ENCODE measurements around the gene SPTLC2. TPM values are rescaled to one million over a fixed set of nuclear protein-coding genes. Genes with fewer than 3 reads are reported as not detected.

The SPTLC2 gene
- total RNA-seq, 1 experiment from 2014 or later = 32.6 TPM

DNA sequence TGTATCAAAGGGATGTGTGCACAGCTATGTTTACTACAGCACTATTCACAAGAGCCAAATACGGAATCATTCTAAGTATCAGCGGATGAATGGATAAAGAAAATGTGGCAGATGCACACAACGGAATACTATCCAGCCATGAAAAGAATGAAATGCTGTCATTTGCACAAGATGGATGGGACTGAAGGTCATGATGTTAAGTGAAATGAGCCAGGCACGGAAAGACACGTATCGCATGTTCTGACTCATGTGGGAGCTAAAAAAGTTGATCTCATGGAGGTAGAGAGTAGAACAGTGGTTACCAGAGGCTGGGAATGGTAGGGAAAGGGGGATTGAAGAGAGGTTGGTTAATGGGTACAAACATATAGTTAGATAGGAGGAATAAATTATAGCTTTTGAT lies 91.9 kb downstream of the SPTLC2 start:
- H3K4me2 ChIP-seq (ENCODE audit: insufficient read depth, insufficient read length, low read length) = no peak overlapping the region
- H2BK120ac ChIP-seq (ENCODE audit: low read depth, low read length, poor library complexity, severe bottlenecking) = no peak overlapping the region
- H3K56ac ChIP-seq (ENCODE audit: insufficient read length, low read depth, low read length) = no peak overlapping the region
- H3K18ac ChIP-seq (ENCODE audit: insufficient read length, low read depth, low read length) = no peak overlapping the region
- H2BK5ac ChIP-seq (ENCODE audit: insufficient read length, low read length) = no peak overlapping the region
- no peak overlapping the region for H3T11ph ChIP-seq (ENCODE audit: low read length)
- Mint-ChIP-seq H3K27me3 (ENCODE audit: low read depth) (no peaks in the 10 kb centered on the region), H3K27ac (no peak overlapping the region), H3K4me3 (no peak overlapping the region), H3K4me1 (no peaks in the 10 kb centered on the region), H3K9me3 (no peaks in the 10 kb centered on the region), H3K36me3 (ENCODE audit: insufficient read depth in 1 of 3, low read depth in 3 of 3) (peaks cover under 1 to 18% (median 16%) of the 10 kb centered on the region in 3 experiments; a peak in 5 of 7 replicates)
- WGBS (ENCODE audit: extremely low coverage, insufficient read length, low lambda C conversion rate) = no CpG with 5 or more reads among the region's 6 CpGs
- H3K14ac ChIP-seq (ENCODE audit: insufficient read depth, low read length) = no peak overlapping the region
- H3K4ac ChIP-seq (ENCODE audit: low read depth, low read length) = no peak overlapping the region
- no peak for TF ChIP-seq CTCF (conservative IDR thresholded peaks at IDR 0.05)
- peaks cover 4% of the 10 kb centered on the region for H3K79me1 ChIP-seq (ENCODE audit: insufficient read depth, low read depth, low read length, poor library complexity, severe bottlenecking)
- no peak overlapping the region for H3K27ac ChIP-seq (ENCODE audit: insufficient read length, low read depth, low read length)
- no peaks in the 10 kb centered on the region for H3K9me3 ChIP-seq (ENCODE audit: control insufficient read depth, low read depth, low read length)
- no peak overlapping the region for H4K91ac ChIP-seq (ENCODE audit: insufficient read length, low read depth, low read length)
- no peaks in the 10 kb centered on the region for H3K27me3 ChIP-seq (ENCODE audit: insufficient read depth, low read length)
- no peak overlapping the region for H4K8ac ChIP-seq (replicated peaks; ENCODE audit: insufficient read length, low read depth, low read length)
- no peak overlapping the region for H2BK15ac ChIP-seq (ENCODE audit: low read depth, low read length)
- no peaks in the 10 kb centered on the region for H4K20me1 ChIP-seq (ENCODE audit: control insufficient read depth, insufficient read depth, insufficient read length)
- no peaks in the 10 kb centered on the region for H3K4me1 ChIP-seq (ENCODE audit: insufficient read depth, low read length)
- H3K9ac ChIP-seq (ENCODE audit: extremely low read depth, insufficient read length, low read length) = peak overlapping the region; percentile 7
- no peaks in the 10 kb centered on the region for H3K79me2 ChIP-seq (ENCODE audit: insufficient read depth, low read length)
- no peak for DNase-seq
- no peak overlapping the region for H4K5ac ChIP-seq (ENCODE audit: insufficient read length, low read depth, low read length)
- no peak overlapping the region for H2AFZ ChIP-seq (ENCODE audit: low read length)
- H2AK5ac ChIP-seq (ENCODE audit: insufficient read length, low read length) = no peak overlapping the region
- no peak overlapping the region for H2BK20ac ChIP-seq (ENCODE audit: low read depth, low read length, poor library complexity, severe bottlenecking)
- no peak overlapping the region for H2BK12ac ChIP-seq (ENCODE audit: insufficient read length, low read depth, low read length)
- H3K23me2 ChIP-seq (ENCODE audit: insufficient read length, low read depth, low read length, poor library complexity, severe bottlenecking) = no peaks in the 10 kb centered on the region
- no peak overlapping the region for H3K23ac ChIP-seq (ENCODE audit: insufficient read length, low read depth, low read length)
